NCI-H128 (cell line): ENCODE data around the gene DNAJC1.
"Not testable (repeated sequence)": the region's sequence is repeated elsewhere in the genome, so short reads cannot be mapped to it uniquely, and the experiment has no call there.

Experiments used
- DNase-seq: peaks from one replicate; lab custom pipeline; 2025; ENCODE audit not compliant: unreplicated experiment; lab: John Stamatoyannopoulos, UW

The DNAJC1 gene, protein sequence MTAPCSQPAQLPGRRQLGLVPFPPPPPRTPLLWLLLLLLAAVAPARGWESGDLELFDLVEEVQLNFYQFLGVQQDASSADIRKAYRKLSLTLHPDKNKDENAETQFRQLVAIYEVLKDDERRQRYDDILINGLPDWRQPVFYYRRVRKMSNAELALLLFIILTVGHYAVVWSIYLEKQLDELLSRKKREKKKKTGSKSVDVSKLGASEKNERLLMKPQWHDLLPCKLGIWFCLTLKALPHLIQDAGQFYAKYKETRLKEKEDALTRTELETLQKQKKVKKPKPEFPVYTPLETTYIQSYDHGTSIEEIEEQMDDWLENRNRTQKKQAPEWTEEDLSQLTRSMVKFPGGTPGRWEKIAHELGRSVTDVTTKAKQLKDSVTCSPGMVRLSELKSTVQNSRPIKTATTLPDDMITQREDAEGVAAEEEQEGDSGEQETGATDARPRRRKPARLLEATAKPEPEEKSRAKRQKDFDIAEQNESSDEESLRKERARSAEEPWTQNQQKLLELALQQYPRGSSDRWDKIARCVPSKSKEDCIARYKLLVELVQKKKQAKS

DNA sequence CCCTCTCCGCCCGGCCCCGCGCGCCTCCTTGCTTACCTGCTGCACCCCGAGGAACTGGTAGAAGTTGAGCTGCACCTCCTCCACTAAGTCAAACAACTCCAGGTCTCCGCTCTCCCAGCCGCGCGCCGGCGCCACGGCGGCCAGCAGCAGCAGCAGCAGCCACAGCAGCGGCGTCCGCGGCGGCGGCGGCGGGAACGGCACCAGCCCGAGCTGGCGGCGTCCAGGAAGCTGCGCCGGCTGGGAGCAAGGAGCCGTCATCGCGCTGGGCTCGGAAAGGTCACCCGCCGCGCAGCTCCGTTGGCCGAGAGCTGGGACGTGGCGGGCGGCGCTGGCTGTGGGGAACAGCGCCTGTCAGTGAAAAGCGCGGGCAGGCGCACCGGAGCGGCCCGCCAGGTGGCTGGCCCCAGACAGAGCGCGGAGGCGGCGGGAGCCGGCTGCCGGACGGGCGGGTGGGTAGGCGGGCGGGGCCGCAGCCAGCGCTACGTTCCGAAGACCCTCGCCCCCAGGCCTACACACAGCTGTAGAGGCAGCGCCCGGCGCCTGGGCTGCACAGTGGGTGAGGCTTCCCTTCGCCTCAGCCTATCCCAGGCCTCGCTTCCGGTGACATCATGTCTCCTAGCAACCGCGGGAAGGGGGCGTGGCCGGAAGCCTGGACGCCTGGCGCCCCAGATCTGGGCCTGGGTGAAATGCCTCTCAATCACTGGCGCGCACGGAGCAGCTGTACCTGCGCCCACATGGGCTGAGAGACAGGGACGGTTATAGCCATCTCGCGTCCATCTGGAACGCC is at the start of gene DNAJC1:
DNAJC1 (minus strand) TSS at position 554 of the 787 bp plus-strand sequence; CDS start at position 258, 296 bp downstream.
- peak; percentile 90 for DNase-seq

DNA sequence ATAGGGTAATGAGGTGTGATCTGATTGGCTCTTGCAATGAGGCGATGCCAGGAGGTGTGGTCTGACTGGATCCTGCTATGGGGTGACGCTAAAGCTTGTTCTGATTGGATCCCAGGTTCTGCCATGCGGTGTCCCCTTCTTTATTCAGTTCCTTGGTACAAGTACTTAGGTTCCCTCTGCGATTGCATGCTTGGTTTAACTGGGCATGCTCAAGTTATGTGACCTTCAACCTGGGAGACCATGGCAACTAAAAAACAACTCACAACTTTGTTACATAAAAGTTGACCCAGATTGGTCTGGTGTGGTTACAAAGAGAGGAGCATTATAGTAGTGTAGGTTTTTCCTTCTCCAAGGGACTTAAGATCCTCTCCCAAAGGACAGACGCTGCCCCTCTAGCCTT is 49.5 kb upstream of the DNAJC1 start:
- no peak for DNase-seq

DNA sequence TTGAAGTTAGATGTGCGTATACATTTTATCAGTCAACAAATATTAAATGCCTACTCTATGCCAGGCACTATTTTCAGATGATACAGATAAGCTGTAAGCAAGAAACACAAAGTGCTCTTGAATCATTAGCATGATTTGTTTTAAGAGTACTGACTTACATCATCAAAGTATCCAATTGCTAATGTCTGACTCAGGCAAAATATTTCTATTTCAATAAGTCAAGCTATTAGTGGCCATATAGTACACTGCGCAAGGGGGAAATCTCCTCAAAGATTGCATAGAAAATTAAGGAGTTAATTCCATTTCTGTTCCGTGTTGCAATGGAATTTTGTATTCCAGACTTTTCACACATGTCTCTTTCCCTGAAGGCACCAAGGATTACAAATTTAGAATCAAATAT is 46.1 kb upstream of the DNAJC1 start:
- no peak for DNase-seq

DNA sequence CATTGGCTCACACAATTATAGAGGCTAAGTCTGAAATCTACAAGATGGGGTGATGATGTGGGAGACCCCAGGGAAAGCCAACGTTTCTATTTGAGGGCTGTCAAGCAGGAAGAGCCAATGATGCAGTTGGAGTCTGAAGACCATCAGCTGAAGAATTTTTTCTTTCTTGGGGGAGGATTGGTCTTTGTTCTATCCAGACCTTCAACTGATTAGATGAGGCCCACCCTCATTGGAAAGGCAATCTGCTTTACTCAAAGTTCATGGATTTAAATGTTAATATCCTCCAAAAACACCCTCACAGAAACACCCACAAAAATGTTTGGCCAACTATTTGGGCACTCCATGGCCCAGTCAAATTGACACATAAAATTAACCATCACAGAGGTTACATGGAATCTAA is 44.3 kb upstream of the DNAJC1 start:
- DNase-seq = no peak

DNA sequence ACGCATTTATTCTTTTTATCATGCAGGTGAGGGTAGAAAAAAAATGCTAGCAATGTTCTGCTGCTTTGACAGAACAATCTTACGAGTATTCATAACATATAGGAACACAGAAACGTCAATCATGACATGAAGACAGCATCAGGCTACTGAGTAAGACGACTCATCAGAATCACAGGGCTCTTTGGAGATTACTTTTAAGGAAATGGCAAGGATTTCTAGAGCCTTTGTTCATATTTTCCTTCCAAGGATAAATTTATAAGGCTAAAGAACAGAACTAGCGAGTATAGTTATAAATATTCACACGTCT is 39.8 kb upstream of the DNAJC1 start:
- no peak for DNase-seq

DNA sequence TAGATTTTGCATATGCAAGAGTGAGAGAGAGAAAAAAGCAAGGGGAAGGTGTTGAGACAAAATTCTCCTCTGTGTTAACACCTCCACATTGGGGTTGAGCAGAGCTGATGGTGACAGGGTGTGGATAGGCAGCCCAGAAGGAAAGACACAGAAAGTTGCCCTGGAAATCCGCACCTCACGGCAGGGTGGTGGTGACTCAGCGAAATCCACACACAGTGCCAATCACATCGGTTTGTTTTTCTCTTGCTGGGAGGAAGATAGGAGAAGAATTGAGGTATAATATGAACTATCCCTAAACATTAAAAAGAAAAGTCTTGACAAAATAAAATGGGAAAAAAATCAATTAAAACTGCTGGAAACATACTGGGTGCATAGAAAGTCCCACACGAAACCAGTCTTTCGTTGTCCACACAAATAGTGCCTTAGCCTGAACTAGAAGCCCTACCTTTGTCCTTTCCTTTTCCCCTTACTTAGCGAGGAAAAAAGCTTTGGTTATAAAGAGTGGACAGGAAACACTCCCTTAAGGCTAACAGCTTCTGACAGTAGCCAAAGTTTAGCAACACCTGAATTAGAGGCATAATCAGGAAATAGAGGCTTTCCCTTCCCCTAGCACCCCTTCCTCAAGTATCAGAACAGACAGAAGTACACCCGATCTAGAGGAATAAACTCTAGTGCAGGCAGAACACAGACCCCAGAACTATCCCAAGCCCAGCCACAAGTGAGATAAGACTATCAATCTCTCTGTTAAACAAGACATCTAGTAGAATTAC is 39.2 kb upstream of the DNAJC1 start:
- DNase-seq = no peak

DNA sequence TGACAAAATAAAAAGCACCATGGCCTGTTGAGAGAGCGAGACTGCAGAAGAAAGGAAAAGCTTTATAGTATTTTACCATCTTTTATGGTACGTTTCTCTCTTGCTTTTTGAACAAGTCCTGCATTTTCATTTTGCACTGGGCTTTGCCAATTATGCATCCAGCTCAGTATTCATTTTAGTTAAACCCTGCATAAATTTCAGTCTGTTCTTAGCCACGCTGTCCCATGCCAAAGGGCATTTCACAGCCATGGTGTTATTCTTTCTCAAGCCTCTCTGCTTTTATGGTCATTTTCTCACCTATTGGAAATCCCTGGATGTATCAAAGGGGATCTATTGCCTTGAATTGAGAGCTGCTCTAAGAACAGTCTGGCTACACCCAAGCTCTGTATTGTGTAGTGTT is 30.8 kb upstream of the DNAJC1 start:
- no peak for DNase-seq

DNA sequence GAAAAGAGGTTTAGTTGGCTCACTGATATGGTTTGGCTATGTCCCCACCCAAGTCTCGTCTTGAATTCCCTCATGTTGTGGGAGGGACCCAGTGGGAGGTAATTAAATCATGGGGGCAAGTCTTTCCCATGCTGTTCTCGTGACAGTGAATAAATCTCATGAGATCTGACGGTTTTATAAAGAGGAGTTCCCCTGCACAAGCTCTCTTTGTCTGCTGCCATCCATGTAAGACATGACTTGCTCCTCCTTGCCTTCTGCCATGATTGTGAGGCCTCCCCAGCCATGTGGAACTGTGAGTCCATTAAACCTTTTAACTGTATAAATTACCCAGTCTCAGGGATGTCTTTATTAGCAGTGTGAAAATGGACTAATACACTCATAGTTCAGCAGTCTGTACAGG is 28.7 kb upstream of the DNAJC1 start:
- not testable (repeated sequence) for DNase-seq

DNA sequence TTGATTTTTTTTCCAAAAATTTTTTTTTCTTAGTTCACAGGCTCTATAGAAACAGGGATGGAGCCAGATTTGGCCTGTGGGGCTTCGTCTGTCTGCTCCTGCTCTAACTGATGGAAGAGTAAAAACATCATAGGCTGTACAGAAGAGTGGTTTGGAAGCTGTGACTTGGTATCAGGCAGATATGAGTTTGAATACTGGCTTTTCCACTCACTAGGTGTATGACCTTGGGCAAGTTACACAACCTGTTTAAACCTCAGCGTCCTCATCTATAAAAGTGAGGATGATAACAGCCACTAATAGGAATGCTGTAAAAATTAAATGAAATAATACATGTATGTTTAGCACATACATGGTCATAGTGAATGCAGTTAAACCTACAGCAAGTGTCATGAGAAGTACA is 26.9 kb upstream of the DNAJC1 start:
- DNase-seq = no peak

DNA sequence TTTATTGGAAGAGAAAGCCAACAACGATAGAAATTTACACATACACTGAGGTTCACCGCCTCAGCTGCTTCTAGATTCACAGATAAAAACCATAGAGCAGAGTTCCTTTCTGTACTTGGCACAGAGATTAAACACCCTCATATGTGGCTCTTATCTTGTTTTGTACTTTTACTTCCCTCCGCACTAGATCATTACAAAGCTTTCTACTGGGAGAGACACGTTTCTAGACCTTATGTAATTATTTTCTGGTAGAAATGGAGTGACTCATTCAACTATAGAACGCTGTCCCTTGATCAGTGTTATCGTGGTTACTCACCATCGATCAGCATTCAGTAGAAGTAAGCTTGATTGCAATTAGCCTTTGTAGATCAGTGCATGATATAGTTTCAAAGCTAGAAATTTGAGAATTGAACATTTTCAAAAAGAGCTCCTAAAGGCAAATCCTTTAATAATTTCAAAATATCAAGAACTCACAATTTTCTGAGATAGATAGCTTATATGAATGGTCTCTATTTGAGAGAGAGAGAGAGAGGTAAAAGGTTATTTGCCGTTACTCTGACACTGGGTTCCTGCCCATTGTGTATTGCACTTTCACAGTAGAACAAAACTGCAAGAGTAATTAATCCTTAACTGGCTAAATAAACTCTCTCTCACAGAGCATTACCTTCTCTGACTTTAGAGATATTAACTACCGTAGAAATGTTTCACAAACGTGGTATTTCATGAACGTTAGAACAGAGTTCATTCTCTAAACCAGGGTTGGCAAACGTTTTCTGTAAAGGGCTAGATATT is 26.1 kb upstream of the DNAJC1 start:
- DNase-seq = no peak

DNA sequence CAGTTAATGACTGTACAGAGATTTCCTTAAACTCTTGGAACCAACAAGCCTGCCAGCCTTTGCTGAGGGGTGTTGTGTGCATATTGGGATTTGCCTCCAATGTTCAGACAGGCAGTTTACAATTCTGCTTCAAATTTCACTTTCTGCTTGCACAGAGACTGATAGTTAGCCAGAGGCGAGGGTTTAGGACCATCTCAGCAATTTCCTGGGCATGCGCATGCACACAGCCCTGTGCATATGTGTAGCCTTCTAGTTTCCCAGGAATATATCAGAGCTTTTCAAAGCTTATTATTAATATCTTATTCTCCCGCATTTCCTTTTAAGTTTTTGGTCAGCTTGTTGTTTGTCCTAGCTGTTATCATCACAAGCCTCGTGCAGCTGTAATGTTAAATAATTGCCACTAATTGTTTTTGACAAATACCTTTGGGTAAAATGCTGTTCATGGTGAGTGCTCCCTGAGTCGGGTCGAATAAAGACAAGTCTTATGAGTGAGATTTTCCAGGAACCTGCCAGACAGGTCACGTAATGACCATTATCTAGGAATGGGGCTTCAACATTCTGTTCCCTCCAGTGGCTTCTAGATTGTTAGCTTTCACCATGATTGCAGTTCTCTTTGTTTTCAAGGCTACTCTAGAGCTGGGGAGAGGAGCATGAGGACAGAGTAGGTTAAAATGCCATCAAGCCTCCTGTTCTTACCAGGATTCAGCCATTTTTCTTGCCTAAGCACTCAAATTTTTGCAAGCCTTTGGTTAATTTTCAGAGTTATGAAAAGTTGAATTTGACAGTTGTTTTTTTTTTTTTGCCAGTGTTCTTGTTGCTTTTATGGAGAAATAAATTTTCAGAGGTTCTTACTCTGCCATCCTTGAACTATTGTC is 24.1 kb upstream of the DNAJC1 start:
- no peak for DNase-seq

DNA sequence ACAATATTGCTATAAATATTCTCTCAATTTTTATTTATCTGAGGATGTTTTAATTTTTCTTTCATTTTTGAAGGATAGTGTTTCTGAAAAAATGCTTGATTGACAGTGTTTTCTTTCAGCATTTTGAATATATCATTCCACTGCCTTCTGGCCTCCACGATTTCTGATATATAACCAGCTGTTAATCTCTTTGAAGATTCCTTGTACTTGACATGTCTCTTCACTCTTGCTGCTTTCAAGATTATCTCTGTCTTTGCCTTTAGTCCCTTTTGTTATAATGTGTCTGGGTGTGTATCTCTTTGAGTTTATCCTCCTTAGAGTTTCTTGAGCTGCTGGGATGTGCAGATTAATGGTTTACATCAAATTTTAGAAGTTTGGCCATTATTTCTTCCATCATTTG is 22.8 kb upstream of the DNAJC1 start:
- DNase-seq = no peak

DNA sequence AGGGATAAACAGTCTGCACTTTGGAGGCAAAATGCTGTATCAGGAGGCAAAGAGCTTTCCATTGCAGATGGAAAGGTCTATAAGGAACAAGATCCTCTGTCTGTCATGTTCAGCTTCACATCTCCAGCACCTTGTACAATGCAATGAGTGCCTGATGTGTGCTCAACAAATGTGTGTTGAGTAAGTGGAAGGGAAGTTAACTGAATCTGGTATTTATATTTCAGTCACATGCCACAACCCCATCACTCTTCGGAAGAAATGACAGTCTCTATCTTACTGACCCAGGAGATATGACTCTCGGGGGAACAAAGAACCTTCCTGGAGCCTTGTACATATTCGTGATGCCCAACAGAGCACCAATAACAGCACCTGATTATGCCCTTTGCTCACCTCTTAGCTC is 20.0 kb upstream of the DNAJC1 start:
- DNase-seq = no peak

DNA sequence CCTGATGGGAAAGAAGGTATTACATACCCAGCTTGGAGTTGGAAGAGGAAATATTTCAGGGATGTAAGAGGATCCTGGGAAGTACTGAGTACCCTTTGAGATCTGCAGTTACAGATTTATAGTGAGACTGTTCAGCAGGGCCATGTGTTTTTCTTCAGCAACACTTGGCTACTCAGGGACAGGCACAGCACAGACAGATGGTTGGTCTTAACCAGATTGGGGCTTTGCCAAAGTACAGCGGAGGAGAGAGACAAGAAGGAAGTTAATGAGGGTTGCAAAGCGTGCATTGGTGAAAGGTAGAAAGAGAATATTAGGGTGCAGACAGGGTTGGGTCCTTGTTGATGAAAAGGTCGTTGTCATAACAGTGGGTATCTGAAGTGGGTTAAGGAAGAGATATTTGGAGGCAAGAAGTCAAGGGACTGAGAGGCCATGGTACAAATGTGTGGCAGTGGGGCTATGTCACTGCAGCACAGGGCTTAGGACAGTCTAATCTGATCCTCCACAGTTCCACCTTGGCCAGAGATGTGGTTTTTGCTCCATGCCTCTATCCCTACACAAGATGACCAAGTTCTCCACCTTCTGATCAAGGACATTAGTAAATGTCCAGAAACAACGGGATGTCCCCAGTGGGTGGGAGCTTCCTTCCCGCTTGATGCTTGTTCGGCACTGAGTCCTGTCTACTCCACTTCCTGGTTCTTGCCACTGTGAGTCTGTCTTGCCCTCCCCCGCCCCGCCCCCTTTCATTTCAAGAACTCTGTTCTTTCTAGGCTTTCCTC is 18.9 kb upstream of the DNAJC1 start:
- no peak for DNase-seq

DNA sequence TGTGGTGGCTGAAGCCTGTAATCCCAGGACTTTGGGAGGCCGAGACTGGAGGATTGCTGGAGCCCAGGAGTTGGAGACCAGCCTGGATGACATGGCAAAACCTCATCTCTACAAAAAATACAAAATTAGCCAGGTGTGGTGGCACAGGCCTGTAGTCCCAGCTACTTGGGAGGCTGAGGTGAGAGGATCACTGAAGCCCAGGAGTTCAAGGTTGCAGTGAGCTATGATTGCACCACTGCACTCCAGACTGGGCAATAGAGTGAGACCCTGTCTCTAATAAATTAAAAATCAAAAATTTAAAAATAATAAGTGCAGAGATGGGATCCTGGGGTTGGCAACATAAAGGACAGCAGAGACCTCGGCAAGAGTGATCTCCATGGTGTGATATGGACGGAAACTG is 17.6 kb upstream of the DNAJC1 start:
- DNase-seq = not testable (repeated sequence)

DNA sequence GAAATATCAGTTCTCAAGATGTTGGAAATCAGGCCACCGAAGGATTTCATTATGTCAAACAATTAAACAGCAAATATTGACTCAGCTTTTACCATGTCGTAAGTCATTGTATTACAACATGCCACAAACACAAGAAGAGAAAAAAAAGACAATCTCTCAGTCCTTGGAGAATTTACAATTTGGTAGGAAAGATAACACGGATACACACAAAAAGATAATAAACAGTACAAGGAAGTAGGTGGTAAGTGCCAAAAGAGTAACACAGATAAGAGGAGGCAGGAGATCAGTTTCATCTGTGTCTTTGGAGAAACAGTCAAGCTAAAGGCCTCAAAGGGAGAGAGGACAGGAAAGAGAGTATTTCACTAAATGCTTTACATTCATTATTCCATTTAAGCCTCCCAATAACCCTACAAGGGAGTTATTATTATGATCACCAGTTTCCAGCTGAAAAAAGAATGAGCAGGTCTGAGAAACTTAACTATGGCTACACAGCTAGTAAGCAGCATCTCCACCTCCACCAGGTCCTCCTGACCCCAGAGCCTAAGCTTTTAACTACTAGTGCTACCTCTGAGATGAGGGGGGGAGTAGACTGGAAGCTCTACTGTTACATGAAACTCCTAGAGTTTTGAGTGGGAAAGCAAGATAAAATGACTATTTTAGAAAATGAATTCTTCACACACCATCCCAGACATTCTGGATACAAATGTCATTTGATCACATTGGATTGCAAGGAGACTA is 13.9 kb upstream of the DNAJC1 start:
- no peak for DNase-seq

DNA sequence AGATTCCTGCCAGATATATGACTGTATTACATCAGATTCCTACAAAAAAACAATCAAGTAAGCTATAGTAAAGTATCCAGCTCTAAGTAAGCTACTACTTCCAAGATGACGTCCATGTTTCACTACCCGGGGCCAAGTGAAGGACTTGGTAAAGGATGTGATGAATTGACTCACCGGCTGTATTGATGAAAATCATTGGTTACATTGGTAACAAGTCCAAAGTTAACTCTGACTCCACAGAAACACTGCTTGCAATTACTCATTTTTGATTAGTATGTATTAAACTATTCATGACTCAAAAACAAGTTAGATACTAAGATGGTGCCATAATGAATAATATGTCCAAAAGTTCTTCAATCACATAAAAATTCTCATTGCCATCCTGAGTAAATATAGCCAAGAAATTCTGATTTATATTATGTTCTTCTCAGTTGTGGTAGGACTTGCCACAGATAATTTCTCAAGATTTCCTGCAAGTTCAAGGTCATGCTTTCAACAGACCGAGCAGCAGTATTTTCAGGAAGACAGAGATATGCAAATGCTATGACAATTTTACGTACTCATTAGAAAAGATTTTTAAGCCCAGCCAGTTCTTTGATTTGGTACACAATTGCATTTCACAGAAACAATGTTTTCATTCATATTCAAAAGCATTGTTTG is 12.6 kb upstream of the DNAJC1 start:
- no peak for DNase-seq

DNA sequence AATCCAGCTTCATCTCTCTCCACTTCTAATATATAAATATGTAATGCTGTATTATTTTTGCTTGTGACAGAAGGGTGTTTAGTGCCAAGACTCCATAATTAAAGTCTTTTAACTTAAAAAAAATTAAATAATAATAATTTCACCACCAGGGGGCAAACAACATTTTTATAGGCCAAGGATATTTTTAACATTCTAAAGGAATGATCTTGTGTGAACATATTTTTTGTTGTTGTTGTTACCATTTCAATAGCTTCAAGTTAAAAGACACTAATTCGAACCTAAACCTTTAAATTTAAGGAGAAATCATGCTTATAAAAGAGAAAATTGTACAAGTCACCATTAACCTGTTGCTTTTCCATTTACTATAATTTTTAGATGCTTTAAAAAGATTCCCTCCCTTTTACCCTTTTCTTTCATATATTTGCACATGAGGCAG is 7.5 kb upstream of the DNAJC1 start:
- no peak for DNase-seq
